GM10248 (cell line): ENCODE measurements around the gene PTOV1.

Experiments used
- CTCF ChIA-PET: fragments of 300-600 bp; sonication (Branson Sonifier 250); formaldehyde crosslinking; extraction: SDS; loops from one replicate; lab custom pipeline; 2021; ENCODE audit warnings: antibody characterized with exemption; lab: Yijun Ruan, JAX
- POLR2A ChIA-PET: fragments of 350-650 bp; sonication (Branson Sonifier 250); formaldehyde crosslinking; extraction: SDS; loops from one replicate; lab custom pipeline; 2020; ENCODE audit warnings: antibody characterized with exemption; lab: Yijun Ruan, JAX
- DNase-seq: peaks from one replicate; pipeline ENCODE4 v3.0.0; 2012; ENCODE audit errors: extremely low spot score
- CTCF ChIP-seq: IDR thresholded peaks from 2 replicates; pipeline ENCODE4 v1.5.1; 2012; ENCODE audit warnings: mild to moderate bottlenecking, low read depth; ENCODE audit errors: extremely low read depth, missing control alignments, control extremely low read depth

Gene PTOV1

GRCh38 chr19:49855676-49856573 is 5.0 kb downstream of the PTOV1 start:
- ChIA-PET POLR2A (no interaction called here), CTCF (no interaction called here)
- DNase-seq: no peak
- no peak for TF ChIP-seq CTCF

GRCh38 chr19:49856574-49857021 is 5.6 kb downstream of the PTOV1 start:
- TF ChIP-seq CTCF: no peak
- CTCF ChIA-PET: no interaction called here
- POLR2A ChIA-PET: no interaction called here
- DNase-seq: no peak

- no peak for DNase-seq
- POLR2A ChIA-PET: no interaction called here
- no peak for TF ChIP-seq CTCF
- CTCF ChIA-PET: interaction anchor here (1.2 kb wide), 1 partner anchor 10 kb away, joined by 4 read pairs; no protein-coding TSS in a partner anchor
Observed at GRCh38 chr19:49857061-49857837, 6.3 kb downstream of the PTOV1 start.

GRCh38 chr19:49857838-49858087 is 6.8 kb downstream of the PTOV1 start:
- no peak for DNase-seq
- ChIA-PET CTCF (interaction anchor here (1.2 kb wide), 1 partner anchor 9 kb away, joined by 4 read pairs; no protein-coding TSS in a partner anchor), POLR2A (no interaction called here)
- no peak for TF ChIP-seq CTCF

GRCh38 chr19:49858088-49858985 is 7.4 kb downstream of the PTOV1 start:
- ChIA-PET CTCF (interaction anchor here (1.2 kb wide), 1 partner anchor 9 kb away, joined by 4 read pairs; no protein-coding TSS in a partner anchor), POLR2A (interaction anchor here (1.4 kb wide), 1 partner anchor 11 kb away, joined by 3 read pairs; no protein-coding TSS in a partner anchor)
- no peak for TF ChIP-seq CTCF

More at GRCh38 chr19:49858088-49858985, 7.4 kb downstream of the PTOV1 start:
- DNase-seq: no peak
